GM19035 (cell line): ENCODE results near the gene PNPO.
"Not testable (repeated sequence)": the region's sequence is repeated elsewhere in the genome, so short reads cannot be mapped to it uniquely, and the experiment has no call there.

Source experiments
- ATAC-seq: cut with Tn5 transposase; IDR thresholded peaks from one replicate; pipeline ENCODE4 v1.9.1; 2021; ENCODE audit not compliant: unreplicated experiment

Gene PNPO

DNA sequence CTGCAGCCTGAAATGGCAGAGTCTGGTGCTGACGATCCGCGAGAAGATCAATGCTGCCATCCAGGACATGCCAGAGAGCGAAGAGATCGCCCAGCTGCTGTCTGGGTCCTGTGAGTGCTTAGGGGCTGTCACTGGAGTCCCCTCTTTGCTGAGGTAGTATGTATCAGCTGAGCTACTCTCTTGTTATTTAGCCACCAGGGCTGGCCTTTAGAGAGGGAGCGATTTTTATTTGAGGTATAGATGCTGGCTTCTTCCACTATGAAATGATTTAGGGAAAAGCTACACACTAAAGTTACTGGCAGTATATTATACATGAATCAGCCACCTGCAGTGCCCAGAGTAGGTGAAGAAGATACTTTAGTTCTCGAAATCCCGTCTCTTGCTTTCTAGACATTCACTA is 32.2 kb downstream of the PNPO start:
- ATAC-seq: no peak

DNA sequence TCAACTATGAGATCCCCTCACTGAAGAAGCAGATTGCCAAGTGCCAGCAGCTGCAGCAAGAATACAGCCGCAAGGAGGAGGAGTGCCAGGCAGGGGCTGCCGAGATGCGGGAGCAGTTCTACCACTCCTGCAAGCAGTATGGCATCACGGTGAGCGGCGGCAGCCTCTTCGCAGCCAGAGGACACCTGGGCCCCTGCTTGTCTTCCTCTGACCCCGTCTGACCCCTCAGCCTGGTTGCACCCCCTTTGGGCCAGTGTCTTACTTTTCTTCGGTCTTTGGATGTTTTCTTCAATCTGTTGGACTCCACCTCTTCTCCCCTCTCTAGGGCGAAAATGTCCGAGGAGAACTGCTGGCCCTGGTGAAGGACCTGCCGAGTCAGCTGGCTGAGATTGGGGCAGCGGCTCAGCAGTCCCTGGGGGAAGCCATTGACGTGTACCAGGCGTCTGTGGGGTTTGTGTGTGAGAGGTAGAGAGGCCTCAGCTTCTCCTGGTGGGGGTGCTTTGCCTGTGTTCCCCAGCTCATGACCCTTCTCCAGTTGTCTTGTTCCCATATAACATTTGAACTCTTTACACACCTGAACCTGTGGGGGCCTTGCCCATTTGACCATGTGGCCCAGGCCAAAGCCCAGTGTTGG is 33.9 kb downstream of the PNPO start:
- ATAC-seq: no peak

DNA sequence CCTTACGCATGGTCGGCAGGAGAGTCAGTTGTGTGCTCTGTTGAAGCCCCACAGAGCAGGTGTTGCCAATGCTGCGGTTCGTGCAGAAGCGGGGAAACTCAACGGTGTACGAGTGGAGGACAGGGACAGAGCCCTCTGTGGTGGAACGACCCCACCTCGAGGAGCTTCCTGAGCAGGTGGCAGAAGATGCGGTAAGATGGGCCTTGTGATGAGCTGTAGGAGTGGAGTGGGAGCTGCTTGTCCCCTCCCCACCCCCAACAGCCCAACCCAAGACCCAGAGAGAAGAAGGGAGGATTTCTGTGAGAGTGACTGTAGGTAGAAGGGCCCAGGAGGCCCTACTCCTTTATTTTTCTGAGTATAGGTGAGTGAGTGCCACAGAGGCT is 34.4 kb downstream of the PNPO start:
- ATAC-seq: no peak

DNA sequence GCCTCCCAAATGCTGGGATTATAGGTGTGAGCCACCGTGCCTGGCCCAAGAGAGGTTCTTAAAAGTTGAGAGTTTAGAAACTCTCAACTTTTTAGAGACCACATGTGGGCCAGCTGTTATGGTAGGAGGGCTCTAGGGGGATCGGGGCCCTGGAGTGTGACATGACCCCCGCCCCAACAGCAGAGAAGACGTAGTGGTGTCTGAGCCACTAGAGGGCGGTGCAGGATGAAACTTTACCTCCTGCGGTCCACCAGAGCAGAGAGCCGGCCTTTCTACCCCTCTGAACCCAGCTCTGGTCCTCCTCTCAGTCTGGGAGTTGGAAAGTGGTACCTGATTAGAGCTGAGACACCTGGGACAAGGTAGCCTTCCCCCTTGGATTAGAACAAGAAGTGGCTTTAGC is 37.0 kb downstream of the PNPO start:
- no peak for ATAC-seq

DNA sequence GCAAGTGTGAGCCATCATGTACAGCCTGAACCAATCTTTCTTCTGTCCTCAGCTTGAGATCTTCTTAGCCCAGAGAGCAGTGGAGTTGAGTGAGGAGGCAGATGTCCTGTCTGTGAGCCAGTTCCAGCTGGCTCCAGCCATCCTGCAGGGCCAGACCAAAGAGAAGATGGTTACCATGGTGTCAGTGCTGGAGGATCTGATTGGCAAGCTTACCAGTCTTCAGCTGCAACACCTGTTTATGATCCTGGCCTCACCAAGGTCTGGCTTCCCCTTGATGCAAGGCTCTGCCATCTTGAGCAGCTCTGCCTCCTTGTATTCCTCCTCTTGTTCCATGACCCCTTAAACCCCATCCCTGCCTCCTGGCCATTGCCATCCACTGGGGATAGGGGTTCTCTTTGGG is 39.2 kb downstream of the PNPO start:
- ATAC-seq: no peak

DNA sequence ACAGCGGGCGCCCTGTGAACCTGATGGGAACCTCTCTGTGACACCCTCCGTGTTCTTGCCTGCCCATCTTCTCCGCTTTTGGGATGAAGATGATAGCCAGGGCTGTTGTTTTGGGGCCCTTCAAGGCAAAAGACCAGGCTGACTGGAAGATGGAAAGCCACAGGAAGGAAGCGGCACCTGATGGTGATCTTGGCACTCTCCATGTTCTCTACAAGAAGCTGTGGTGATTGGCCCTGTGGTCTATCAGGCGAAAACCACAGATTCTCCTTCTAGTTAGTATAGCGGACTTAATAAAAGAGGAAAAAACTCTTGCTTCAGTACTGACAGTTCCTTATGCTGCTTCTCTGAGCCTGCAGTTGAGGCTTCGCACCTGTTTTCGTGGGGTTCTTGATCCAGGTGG is 40.1 kb downstream of the PNPO start:
- ATAC-seq: no peak

DNA sequence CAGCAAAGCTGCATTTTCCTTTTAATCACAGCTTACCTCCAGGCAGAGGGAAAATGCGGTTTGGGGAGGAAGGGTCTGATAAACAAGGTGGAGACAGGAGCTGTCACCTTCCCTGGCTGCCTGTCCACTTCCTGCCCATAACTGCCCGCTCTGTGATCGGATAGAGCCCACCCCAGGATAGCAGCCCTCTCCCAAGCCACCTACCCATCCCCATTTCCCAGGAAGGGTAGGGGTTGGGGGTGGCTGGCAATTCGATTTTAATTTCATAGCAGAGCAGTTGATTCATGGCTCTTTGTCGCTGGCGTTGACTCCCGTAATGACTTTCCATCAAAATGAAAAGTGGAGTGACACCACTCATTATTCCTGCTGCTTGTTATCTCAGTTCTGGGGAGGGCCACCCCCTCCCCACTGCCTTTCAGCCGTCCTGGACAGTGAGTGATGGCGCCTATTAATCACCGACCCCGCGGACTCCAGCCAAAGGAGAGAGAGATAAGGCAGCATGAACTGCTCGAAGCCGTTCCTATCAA is 40.8 kb downstream of the PNPO start:
- ATAC-seq: no peak

DNA sequence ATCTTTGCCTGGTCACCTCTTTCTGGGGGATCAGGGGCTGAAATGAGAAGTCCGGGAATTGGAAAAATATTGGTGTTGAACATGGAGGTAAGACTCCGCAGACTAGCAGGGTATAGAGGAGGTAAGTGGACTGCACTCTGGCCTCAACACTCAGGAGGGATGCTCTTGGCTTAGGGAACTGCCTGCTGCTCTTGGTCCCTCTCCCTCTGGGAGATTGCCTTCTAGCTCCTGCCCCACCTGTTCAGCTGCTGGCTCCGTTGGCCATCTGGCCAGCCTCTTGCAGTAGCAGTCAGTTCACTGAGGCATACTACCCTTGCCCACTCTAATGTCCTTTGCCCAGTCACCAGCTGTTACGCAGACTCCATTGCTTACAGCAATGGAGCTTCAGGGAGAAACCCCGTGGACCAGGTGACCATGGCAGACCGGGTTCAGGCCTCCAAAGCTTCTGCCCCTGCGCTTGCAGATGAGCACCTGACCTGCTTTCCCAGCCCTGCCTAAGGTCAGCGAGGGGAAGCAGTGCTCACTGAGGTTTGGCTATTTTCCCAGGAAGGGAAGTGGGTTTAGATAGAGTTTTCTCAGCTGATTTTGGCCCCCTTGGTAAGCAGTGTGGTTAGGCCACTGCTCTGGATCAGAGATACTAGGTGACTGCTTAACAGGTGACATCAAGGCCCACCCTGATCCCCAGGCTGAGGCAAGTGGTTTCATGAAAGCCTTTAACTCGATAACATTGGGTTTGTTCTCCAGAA is 41.4 kb downstream of the PNPO start:
- no peak for ATAC-seq

DNA sequence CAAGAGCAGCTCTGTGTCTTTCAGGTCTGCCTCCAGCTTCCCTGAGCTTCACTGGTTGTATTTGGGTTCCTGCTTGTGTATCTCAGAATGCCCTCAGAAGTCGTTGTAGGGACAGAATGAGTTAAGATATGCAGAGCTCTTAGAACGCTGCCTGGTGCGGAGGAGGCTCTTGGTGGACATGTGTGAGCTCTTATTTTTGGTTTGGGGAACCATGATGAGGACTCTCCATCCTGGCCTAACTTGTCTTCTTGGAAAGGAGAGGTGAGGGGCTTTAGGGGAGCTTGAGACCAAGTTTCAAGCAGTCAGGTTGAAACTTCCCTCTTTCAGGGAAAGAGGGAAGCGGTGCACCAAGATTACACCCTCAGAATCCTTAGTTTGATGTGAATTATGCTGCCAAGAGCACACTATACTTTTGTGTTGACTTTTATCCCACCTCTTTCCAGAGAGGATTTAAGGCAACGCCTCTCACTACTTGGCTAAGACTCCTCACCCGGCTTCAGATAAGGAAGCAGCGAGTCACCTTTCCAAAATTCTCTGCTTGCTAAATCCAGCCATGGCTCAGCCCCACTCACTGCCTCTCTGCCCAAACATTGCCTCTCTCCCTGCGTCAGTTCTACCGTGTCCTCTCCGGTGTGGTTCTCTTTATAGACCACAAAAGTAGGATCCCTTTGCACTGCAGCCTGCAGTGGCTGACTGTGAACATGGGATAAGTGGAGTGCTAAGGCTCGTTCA is 42.3 kb downstream of the PNPO start:
- no peak for ATAC-seq

DNA sequence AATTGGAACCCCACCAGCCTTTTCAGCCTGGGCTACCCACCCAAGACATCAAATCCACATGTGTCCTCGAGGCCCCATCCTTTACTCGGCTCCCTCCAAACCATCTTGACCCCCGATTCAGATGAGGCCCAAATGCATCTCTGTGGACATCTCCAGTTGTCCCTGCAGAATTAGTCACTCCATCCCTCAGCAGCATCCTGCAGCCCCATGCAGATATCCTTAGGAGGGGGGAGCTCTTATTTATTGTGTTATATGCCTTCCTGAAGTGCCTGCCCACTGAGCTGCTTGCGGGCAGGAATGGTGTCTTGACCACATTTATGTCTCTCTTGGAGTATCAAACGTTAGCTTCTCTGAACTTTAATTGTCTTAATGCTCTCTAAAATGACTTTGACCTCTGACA is 45.1 kb downstream of the PNPO start:
- no peak for ATAC-seq

DNA sequence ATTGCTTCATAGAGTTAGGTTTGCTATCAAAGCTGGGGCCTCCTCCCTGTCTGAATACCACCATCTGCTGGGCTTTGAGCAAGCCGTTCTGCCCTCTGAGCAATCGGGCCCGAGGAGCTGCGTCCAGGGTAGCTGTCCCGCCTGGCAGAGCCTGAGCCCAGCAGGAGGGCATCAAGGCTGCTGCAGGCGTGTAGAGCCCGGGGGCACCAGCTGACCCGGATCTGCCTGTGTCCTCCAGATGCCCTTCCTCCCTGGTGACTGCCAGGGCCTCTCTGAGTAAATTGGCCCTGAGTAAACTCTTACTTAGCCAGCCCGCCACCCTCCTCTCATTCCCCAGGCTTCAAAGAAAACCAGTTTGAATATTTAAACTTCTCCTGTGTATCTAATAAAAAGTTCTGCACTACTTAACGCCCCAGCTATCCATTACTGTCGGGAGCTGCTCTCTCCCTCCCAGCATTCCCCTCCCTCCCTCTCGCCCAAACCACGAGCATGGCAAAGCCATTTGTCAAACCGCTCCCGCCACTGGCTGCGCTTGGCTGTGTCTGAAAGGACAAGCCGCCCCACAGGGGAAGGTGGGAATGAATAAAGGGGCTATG is 46.0 kb downstream of the PNPO start:
- ATAC-seq: no peak

DNA sequence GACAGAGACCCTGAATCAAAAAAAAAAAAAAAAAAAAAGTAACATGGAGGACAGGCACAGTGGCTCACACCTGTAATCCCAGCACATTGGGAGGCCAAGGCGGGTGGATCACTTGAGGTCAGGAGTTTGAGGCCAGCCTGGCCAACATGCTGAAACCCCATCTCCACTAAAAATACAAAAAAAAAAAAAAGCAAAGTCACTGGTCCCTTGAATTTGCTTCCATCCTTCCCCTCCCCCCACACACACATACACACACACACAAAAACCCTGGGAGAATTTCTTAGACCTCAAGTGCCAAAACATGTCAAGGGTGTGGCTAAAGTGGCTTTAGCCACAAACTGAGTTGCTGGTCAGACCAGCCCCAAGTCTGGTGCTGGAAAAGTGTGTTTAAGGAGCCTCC is 47.1 kb downstream of the PNPO start:
- ATAC-seq: not testable (repeated sequence)

DNA sequence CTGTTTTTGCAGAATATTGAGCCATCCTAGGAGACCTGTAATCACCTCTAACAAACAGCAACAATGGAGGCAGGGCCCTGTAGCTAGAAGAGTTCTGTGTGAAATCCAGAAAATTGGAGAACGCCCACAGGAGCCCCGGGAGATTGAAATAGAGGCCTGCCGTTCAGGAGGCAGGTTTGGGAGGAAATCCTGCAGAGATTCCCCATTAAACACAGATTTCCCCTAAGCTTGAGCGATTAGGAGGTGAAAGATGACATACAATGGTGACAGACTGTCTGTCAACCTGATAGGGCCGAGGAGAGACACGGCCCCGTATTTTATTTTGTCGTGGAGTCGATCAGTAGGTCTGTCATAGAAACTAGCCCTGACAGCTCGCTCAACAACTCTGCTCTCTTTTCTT is 47.8 kb downstream of the PNPO start:
- ATAC-seq: no peak

DNA sequence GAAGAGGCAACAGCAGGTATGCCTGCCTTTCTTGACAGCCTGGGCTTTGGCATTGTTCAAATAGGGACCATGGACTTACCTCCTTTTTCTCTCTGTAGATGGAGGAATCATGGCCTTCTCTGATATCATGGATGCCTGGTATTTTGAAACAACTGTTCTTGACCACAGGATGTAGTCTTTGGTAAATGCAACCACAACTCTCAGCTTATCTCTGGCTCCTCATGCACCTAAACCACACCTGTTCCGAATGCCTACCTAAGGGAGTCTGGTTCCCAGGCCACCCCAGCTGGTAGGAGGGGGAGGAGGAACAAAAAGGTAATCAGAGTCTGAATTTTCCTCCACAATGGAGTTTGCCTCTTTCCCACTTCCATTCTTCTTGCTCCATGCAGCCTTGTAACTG is 48.3 kb downstream of the PNPO start:
- ATAC-seq: no peak

DNA sequence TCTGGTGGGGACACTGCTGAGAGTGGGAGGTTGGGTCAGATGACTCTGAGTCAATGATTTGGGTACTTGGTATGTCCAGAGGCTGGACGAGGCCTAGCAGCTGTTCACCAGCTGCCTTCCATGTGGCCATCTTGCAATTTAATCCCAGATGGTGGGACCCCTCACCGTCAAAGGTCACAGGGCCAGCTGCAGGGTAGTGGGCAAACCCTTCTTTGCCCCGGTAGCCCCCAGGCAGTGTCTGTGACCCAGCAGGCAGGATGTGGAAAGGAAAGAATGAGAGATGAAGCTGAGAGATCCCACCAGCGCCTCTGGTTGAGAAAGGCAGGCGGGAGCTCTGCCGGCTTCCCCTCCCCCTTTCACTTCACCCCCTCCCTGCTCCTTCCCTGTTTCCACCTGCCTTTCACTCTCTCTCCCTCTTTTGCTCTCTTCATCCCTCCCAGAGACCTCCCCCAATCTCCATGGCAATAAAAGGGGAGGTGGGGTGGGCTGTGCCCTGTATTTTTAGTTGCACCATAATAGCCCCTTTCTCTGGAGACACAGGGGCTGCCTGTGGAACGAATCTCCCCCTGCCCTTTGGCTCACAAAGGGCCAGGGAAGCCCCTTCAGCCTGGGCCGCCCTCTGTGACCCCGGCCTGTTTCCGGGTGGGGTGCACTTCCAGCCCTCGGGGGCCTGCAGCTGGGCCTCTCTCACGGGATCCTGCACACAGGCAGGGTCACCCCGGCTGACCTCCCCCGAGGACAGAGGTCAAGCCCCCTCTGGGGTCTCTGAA is 49.8 kb downstream of the PNPO start:
- ATAC-seq: no peak

DNA sequence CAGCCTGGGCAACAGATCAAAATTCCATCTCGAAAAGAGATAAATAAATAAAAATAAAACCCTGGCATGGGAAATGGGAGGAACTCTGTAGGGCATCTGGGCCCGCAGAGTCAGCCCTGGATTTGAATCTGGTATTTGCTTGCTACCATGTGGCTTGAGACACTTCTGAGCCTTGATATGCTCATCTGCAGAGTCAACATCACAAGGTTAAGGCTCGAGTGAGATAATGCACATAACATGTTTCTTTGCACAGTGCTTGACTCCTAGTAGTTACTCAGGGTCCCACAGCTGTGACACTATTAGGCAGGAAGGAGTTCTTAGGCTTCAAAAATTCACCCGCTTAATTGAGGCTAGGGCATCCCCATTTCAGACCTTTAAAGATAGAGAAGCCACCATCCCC is 50.8 kb downstream of the PNPO start:
- ATAC-seq: no peak

DNA sequence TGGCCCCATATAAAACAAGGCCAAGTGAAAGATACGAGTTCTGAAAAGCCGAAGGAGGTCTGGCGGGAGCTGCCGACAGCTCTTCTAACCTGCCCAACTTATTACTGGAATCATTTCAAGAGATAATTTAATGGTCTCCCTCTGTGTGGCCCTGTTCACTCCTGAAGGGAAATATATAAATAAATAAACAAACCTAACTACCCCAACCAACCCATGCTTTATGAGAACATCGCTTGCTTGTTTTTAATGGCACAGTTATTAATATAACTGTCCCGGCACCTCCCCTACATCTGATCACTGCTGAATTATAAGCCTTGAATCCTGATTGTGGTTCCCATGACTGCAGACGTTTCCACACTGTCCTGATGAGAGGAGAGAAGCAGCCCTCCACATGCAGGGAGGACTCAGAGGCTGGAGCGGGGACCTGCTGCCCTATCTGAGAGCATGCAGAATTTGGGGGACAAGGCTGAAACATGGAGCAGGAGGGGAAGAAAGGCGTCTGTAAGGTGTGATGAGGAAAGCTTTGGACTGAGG is 51.7 kb downstream of the PNPO start:
- ATAC-seq: no peak

DNA sequence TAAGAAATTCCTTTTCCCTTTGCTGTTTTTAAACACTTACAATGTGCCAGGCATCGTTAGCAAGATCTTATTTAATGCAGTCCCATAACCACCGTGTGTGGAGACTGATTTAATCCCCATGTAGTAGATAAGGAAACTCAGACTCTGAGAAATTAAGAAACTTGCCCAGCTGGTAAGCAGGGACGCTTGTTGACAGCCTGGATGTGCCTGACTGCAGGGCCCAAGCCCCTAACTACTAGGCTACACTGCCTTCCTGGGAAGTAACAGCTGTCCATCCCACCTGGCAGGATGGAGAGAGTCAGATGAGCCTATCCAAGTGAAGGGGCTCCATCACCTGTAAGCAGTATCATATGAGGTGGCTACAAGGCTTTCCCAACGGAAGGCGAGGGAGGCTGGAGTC is 52.6 kb downstream of the PNPO start:
- ATAC-seq: no peak

DNA sequence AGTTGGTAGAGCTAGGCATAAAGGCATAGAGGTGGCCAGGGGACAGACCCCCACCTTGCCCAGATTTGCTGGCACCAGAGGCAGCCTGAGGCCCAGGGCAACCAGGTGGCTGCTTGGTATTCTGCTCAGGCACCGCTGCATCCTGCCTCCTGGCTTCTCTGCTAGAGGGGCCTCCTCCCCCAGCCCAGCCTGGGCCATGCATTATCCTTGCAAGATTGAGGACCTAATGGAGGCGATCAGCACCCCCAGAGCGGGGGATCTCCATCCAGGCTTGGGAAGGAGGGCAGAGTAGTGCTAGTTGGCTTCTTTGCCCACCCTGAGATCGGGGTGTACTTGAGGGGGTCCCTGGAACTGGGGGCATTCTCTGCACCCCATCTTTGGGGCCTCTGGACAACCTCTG is 53.4 kb downstream of the PNPO start:
- ATAC-seq: no peak

DNA sequence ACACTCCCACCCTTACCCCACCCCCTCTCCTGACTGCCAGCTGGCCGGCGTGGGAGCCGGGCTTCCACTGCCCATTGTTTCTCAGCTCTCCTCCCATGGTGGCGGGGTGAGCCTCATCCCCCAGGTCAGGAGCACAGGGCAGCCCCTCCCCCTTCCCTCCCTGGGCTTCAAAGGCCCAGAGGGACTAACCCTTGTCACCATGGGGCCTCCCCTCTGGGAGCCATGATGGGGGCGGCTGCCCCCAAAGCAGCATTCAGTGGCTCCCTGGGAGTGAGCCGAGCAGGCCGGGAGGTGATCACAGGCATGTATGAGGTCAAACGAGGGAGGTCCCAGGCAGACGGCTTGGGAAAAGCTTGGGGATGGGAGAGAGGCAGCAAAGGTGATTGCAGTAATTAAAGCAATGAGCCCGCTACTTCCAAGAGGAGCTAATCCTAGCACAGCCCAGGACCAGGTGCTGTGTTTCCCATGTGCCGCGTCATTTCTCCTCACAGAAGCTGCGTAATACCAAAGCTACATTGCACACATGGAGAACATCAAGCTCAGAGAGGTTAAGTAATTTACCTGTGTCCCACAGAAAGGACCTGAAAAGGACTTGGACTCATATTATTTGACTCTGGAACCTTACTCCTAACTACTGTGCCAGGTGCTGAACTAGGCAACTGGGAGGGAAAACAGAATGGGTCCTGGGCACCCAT is 54.0 kb downstream of the PNPO start:
- ATAC-seq: no peak
